NCI-H446 treated with DMSO at 0.1 percent for 48 hours (cell line): Measurements from ENCODE around the gene PDE6A.
"Not testable (repeated sequence)": the region's sequence is repeated elsewhere in the genome, so short reads cannot be mapped to it uniquely, and the experiment has no call there.

ENCODE experiments used
- DNase-seq: peaks from one replicate; lab custom pipeline; 2025; lab: John Stamatoyannopoulos, UW

Gene PDE6A

GRCh38 chr5:149953436-149954121 is 9.0 kb upstream of the PDE6A start:
- DNase-seq = no peak

GRCh38 chr5:149951138-149951749 is 6.7 kb upstream of the PDE6A start:
- no peak for DNase-seq

- DNase-seq = no peak
Observed at GRCh38 chr5:149948993-149949392, 4.4 kb upstream of the PDE6A start.

GRCh38 chr5:149946118-149946517 is 1.5 kb upstream of the PDE6A start:
- no peak for DNase-seq

GRCh38 chr5:149943177-149943949 is 1.2 kb downstream of the PDE6A start:
- not testable (repeated sequence) for DNase-seq

GRCh38 chr5:149942741-149943169 is 1.8 kb downstream of the PDE6A start:
- not testable (repeated sequence) for DNase-seq

GRCh38 chr5:149942199-149942598 is 2.4 kb downstream of the PDE6A start:
- DNase-seq = no peak

DNA sequence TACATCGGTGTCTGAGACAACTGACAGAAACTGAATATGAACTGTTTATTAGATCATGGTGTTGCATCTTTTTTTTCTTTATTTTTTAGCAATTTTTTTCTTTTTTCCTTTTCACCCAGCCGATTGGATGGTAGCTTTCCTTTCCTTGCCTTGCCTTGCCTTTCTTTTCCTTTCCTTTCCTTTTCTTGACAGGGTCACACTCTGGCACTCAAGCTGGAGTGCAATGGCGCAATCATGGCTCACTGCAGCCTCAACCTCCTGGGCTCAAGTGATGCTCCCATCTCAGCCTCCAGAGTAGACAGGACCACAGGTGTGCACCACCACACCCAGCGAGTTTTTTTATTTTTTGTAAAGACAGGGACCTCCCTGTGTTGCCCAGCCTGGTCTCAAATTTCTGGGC is 2.8 kb downstream of the PDE6A start:
- no peak for DNase-seq

- DNase-seq = no peak
Observed at GRCh38 chr5:149940941-149941644, 3.5 kb downstream of the PDE6A start.

GRCh38 chr5:149940077-149940574 is 4.5 kb downstream of the PDE6A start:
- DNase-seq = no peak

DNA sequence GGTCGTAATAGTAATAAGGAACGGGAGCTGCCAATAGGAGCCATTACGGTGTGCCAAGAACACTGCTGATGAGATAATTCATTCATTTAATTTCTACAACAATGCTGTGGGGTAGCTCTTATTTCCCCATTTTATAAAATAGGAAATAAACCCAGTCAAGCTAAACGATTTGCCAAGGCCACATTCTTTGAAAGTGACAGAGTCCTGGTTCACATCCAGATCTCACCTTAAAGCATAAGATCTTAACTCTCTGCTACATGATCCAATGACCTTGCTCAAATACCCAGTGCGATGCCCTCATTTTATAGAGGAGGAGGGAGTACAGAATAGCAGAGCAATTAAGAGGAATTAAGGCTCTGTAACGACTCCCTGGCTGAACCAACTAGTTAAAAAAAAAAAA is 5.0 kb downstream of the PDE6A start:
- DNase-seq = no peak

GRCh38 chr5:149938791-149939358 is 5.7 kb downstream of the PDE6A start:
- no peak for DNase-seq

DNA sequence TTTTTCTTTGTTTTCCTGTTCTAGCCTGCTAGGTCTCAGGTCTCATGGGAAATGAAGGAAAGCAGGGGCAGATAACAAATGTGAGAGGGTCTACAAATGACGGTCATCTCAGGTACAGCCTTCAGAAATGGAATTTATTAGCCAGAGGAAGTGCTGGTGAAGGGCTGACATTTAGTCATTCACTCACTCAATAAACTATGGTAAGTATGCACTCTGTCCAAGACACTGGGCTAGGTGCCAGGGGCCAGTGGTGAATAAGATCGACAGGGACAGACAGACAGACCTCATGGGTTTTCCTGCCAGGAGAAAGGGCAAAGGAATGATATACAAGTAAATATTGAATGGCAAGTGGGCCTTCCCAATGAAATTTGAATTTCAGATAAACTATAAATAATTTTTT is 6.3 kb downstream of the PDE6A start:
- no peak for DNase-seq

DNA sequence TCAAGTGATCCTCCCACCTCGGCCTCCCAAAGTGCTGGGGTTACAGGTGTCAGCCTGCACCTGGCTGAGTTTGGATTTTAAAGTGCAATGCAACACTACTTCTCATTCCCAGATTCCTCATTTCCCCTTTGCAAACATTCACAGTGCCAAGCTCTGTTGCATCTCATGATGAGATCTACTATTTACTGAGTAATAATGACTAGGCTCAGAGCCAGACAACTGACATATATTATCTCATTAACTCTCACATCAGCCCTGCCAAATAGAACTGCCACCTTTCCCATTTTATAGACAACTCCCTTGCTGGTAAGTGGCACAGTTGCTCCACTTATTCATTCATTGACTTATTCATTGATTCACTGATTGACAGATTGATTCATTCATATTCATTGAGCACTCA is 7.0 kb downstream of the PDE6A start:
- DNase-seq = peak; percentile 39

- DNase-seq = no peak
Observed at GRCh38 chr5:149936700-149937091, 7.9 kb downstream of the PDE6A start.

DNA sequence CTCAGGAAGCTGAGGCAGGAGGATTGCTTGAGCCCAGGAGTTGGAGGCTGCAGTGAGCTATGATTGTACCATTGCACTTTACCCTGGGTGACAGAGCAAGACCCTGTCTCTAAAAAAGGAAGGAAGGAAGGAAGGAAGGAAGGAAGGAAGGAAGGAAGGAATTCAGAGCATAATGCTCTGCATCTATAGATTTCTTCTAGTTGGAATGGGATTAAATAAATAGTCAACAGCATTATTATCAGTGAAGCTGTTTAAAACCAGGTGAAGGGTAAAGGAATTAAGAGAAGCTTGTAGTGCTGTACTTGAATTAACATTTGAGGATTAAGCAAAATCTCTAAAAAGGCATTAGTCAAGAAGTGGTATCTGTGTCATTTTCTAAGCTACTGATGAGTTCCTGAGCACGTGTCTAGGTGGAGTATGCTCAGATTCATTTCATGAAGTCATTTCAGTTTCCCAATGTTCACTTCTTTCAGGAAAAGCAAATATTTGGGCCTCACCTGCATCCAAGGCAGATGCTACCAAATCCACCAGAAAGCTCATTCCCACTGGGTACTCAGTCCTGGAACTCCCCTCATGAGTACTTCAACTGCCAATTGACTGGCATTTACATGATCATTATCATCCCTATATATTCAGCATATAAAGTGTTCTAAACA is 8.4 kb downstream of the PDE6A start:
- no peak for DNase-seq

GRCh38 chr5:149935431-149935901 is 9.1 kb downstream of the PDE6A start:
- DNase-seq = no peak

- DNase-seq = no peak
Observed at GRCh38 chr5:149932445-149933350, 11.9 kb downstream of the PDE6A start.

DNA sequence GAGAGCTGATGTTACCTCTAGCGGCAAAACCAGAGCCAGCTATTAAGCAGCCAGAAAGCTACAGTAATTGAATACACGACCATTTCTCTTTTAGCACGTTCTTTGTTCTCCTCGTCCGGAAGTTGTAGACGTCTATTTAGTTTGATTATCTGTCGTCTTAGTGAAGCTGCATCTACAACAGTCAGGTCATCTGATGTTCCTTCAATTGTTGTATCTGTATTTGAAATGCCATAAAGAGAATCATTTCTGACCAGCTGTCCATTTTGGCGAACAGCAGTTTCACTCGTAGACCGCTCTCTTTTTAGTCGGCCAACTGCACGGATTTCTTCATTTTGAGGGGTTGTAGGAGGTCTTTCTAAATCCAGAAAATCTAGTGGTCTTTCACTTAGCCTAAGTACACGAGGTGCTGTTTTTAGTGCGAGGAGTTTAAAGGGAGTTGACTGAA is 12.6 kb downstream of the PDE6A start:
- no peak for DNase-seq
